Neural cell (in vitro differentiated cells): ENCODE measurements around the gene RFTN1. TPM values are rescaled to one million over a fixed set of nuclear protein-coding genes. Genes with fewer than 3 reads are reported as not detected.

Experiments used
- H2AFZ ChIP-seq: fragments of 200-600, 300-800 bp; sonication (generic), shearing (Covaris generic); 2 replicates; pipeline ENCODE4 v1.6.0; 2014; ENCODE audit warnings: low read depth, mild to moderate bottlenecking, antibody characterized with exemption, low read length, moderate library complexity
- H3F3A ChIP-seq: fragments of 200-600 bp; shearing (Covaris generic); 2 replicates; pipeline ENCODE4 v1.6.1; 2016; ENCODE audit warnings: mild to moderate bottlenecking, moderate library complexity, mixed read lengths, antibody characterized with exemption, low read length; ENCODE audit not compliant: insufficient read depth, poor library complexity, severe bottlenecking
- H3K27ac ChIP-seq: fragments of 200-600, 300-800 bp; sonication (generic), shearing (Covaris generic); 2 replicates; pipeline ENCODE4 v1.5.1; 2014; ENCODE audit warnings: mild to moderate bottlenecking, low read length, moderate library complexity
- H3K27me3 ChIP-seq: fragments of 300-800, 200-600 bp; sonication (generic), shearing (Covaris generic); 2 replicates; pipeline ENCODE4 v1.6.0; 2014; ENCODE audit warnings: mild to moderate bottlenecking, low read depth, low read length, moderate library complexity; ENCODE audit not compliant: insufficient read depth
- H3K36me3 ChIP-seq: fragments of 300-800, 200-600 bp; sonication (generic), shearing (Covaris generic); 2 replicates; pipeline ENCODE4 v1.5.1; 2014; ENCODE audit warnings: mild to moderate bottlenecking, antibody characterized with exemption, low read length, moderate library complexity; ENCODE audit not compliant: insufficient read depth
- H3K4me2 ChIP-seq: fragments of 300-800, 200-600 bp; sonication (generic), shearing (Covaris generic); 2 replicates; pipeline ENCODE4 v1.6.0; 2014; ENCODE audit warnings: mild to moderate bottlenecking, low read length
- H3K4me3 ChIP-seq: fragments of 300-800, 200-600 bp; sonication (generic), shearing (Covaris generic); 2 replicates; pipeline ENCODE4 v1.5.1; 2014; ENCODE audit warnings: mild to moderate bottlenecking, low read length, moderate library complexity
- H3K79me2 ChIP-seq: fragments of 200-600 bp; shearing (Covaris generic); replicated peaks from 2 replicates; pipeline ENCODE4 v1.6.0; 2014; ENCODE audit warnings: mild to moderate bottlenecking, low read length, moderate library complexity; ENCODE audit not compliant: insufficient read depth
- H3K9ac ChIP-seq: fragments of 300-800, 200-600 bp; sonication (generic), shearing (Covaris generic); 2 replicates; pipeline ENCODE4 v1.6.1; 2016; ENCODE audit warnings: mild to moderate bottlenecking, low read length, mixed read lengths
- H3K9me2 ChIP-seq: fragments of 200-600 bp; shearing (Covaris generic); 2 replicates; pipeline ENCODE4 v1.6.1; 2016; ENCODE audit warnings: mild to moderate bottlenecking, low read length, mixed read lengths; ENCODE audit not compliant: insufficient read depth
- H3K9me3 ChIP-seq: fragments of 200-600, 300-800 bp; sonication (generic), shearing (Covaris generic); 2 replicates; pipeline ENCODE4 v1.6.1; 2016; ENCODE audit warnings: mild to moderate bottlenecking, mixed run types, low read length, moderate library complexity, mixed read lengths
- H4K20me1 ChIP-seq: fragments of 200-600 bp; shearing (Covaris generic); 2 replicates; pipeline ENCODE4 v1.6.1; 2016; ENCODE audit warnings: mild to moderate bottlenecking, mixed run types; ENCODE audit not compliant: insufficient read depth
- CTCF ChIP-seq: fragments of 450-650 bp; IDR thresholded peaks from 2 replicates; pipeline ENCODE4 v1.5.1; 2014; ENCODE audit warnings: antibody characterized with exemption, mild to moderate bottlenecking, moderate library complexity; ENCODE audit not compliant: poor library complexity, severe bottlenecking
- EP300 ChIP-seq: fragments of 450-650 bp; conservative IDR thresholded peaks from 2 replicates; pipeline ENCODE4 v1.6.1; 2014; ENCODE audit warnings: antibody characterized with exemption, mild to moderate bottlenecking, moderate library complexity; ENCODE audit not compliant: poor library complexity, severe bottlenecking
- EZH2 ChIP-seq: fragments of 200-600, 300-800 bp; shearing (Covaris generic), sonication (generic); IDR thresholded peaks from 2 replicates; pipeline ENCODE4 v1.6.1; 2014; ENCODE audit warnings: antibody characterized with exemption, low read length, borderline replicate concordance, mild to moderate bottlenecking; ENCODE audit not compliant: insufficient read depth, poor library complexity, severe bottlenecking
- MXI1 ChIP-seq: fragments of 450-650 bp; conservative IDR thresholded peaks from 2 replicates; pipeline ENCODE4 v1.6.1; 2014; ENCODE audit warnings: antibody characterized with exemption, mild to moderate bottlenecking; ENCODE audit not compliant: poor library complexity, severe bottlenecking
- POLR2AphosphoS5 ChIP-seq: IDR thresholded peaks from 2 replicates; pipeline ENCODE4 v1.6.1; 2012
- RAD21 ChIP-seq: fragments of 450-650 bp; conservative IDR thresholded peaks from 2 replicates; pipeline ENCODE4 v1.6.1; 2014; ENCODE audit warnings: antibody characterized with exemption, mild to moderate bottlenecking, moderate library complexity
- REST ChIP-seq: IDR thresholded peaks from 2 replicates; pipeline ENCODE4 v1.6.1; 2012; ENCODE audit warnings: borderline replicate concordance
- SMC3 ChIP-seq: fragments of 450-650 bp; conservative IDR thresholded peaks from 2 replicates; pipeline ENCODE4 v1.6.1; 2014; ENCODE audit warnings: antibody characterized with exemption, mild to moderate bottlenecking, moderate library complexity; ENCODE audit not compliant: poor library complexity
- TAF1 ChIP-seq: IDR thresholded peaks from 2 replicates; pipeline ENCODE4 v1.6.1; 2012; ENCODE audit warnings: low read depth
- polyA plus RNA-seq: library from polyadenylated mRNA; depleted of rRNA; stranded (reverse); fragments of >200 nt; gene quantifications from 2 replicates; pipeline ENCODE4 v1.2.3, GENCODE V29; 2014

RFTN1 gene
- polyA plus RNA-seq, 1 donor from 2014 or later, result 36.8 TPM

DNA sequence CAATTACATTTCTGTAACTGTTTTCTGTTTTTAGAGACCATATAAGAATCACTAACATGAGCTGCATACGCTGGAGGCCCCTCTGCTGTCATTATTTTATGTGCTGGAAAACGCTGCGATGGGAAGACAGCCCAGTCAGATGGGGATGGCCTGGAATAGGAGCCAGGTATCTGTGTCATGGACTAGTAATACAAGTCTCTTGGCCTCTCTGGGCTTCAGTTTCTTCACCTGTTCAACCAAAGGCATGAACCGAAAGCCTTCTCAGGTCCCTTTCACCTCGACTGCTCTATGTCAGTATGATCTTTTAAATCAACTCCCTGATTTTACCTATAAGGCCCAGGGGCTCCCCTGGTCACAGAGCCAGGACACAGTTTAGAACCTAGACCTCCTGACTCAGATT lies 14.6 kb upstream of the RFTN1 start:
- H3K9me3 ChIP-seq, result no peaks in the 10 kb centered on the region
- H4K20me1 ChIP-seq, result no peaks in the 10 kb centered on the region
- no peaks in the 10 kb centered on the region for H3F3A ChIP-seq
- no peak overlapping the region for H2AFZ ChIP-seq
- no peak overlapping the region for H3K4me2 ChIP-seq
- H3K9me2 ChIP-seq, result no peaks in the 10 kb centered on the region
- H3K4me3 ChIP-seq, result no peak overlapping the region
- H3K27me3 ChIP-seq, result no peaks in the 10 kb centered on the region
- TF ChIP-seq EZH2 (no peak), SMC3 (no peak), EP300 (no peak), MXI1 (no peak), TAF1 (no peak), RAD21 (no peak)
- no peak overlapping the region for H3K27ac ChIP-seq
- no peak overlapping the region for H3K9ac ChIP-seq
- no peaks in the 10 kb centered on the region for H3K36me3 ChIP-seq
- H3K79me2 ChIP-seq, result no peaks in the 10 kb centered on the region

DNA sequence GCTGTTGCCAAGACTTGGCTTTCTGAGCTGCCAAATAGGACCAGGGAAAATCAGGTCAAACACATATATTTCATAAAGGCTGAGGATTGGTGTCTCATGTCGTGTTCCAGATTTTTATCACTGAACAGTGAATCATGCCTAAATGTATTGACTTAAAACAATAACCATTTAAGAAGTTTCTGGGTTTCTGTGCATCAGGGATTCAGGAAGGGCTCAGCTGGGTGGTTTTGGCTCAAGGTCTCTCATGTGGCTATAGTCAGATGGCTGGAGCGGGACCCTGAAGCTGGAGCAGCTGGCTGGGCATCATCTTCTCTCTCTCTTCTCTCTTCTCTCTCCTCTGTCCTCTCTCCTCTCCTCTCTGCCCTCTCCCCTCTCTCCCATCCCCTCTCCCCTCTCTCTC lies 10.7 kb upstream of the RFTN1 start:
- H3K4me2 ChIP-seq, result no peak overlapping the region
- TF ChIP-seq EZH2 (no peak), RAD21 (no peak), CTCF (no peak), POLR2AphosphoS5 (no peak), SMC3 (no peak), TAF1 (no peak), MXI1 (no peak), REST (no peak), EP300 (no peak)
- no peaks in the 10 kb centered on the region for H3K9me2 ChIP-seq
- no peak overlapping the region for H3K27ac ChIP-seq
- no peak overlapping the region for H3K9ac ChIP-seq
- H4K20me1 ChIP-seq, result no peaks in the 10 kb centered on the region
- H3K79me2 ChIP-seq, result no peaks in the 10 kb centered on the region
- H2AFZ ChIP-seq, result no peak overlapping the region
- no peak overlapping the region for H3K4me3 ChIP-seq
- no peaks in the 10 kb centered on the region for H3F3A ChIP-seq
- H3K36me3 ChIP-seq, result no peaks in the 10 kb centered on the region
- no peaks in the 10 kb centered on the region for H3K27me3 ChIP-seq
- no peaks in the 10 kb centered on the region for H3K9me3 ChIP-seq
